EL (cell line): ENCODE data around the gene ZNF217.

ENCODE experiments used
- DNase-seq: peaks from one replicate; pipeline ENCODE4 v3.0.0-alpha.2; 2016

The ZNF217 gene

DNA sequence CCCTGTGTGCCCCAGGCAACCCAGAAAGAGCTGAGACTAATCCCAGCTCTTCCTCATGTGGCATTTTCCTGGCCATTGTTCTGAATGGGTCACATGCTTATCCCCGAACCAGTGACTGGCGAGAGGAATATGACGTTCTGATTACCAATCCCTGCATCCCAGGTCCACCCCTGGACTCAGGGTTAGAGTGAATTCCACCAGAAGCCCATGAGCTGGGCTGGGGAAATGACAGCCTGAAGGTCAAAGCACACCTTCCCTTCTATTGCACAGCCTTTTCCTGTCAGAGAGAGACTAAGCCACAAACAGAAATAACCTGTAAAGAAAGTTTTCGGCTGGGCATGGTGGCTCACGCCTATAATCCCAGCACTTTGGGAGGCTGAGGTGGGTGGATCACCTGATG, 70.9 kb downstream of the ZNF217 start:
- no peak for DNase-seq

GRCh38 chr20:53522026-53522425, 71.6 kb downstream of the ZNF217 start:
- DNase-seq = no peak

DNA sequence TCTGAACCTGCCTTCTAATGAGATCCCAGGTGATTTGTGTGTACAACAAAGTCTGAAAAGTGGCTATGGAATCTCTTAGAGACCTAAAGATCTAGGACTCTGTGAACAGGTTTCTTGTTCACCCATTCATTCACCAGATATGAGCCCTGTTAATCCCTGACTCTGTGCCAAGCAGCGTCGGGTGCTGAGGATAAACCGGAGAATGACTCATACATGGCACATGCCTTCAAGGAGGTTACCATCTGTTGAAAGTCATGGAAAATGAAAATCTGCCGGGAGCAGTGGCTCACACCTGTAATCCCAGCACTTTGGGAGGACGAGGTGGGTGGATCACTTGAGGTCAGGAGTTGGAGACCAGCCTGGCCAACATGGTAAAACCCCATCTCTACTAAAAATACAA, 72.2 kb downstream of the ZNF217 start:
- DNase-seq = peak; percentile 57

DNA sequence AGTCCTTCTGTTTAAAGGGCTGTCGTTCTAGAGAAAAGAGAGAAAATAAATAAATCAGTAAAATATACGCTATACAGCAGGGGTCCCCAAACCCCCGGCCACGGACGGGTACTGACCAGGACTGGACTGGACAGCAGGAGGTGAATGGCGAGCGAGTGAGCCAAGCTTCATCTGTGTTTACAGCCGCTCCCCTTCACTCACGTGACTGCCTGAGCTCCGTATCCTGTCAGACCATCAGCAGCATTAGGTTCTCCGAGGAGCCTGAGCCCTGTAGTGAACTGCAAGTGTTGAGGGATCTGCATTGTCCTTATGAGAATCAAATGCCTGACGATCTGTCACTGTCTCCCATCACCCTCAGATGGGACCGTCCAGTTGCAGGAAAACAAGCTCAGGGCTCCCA, 76.5 kb downstream of the ZNF217 start:
- no peak for DNase-seq
